Activated CD4-positive, alpha-beta T cell treated with anti-CD3 and anti-CD28 coated beads for 36 hours (primary cell): Measurements from ENCODE around the gene RNASE11. TPM values are rescaled to one million over a fixed set of nuclear protein-coding genes. Genes with fewer than 3 reads are reported as not detected.
"Not testable (repeated sequence)": the region's sequence is repeated elsewhere in the genome, so short reads cannot be mapped to it uniquely, and the experiment has no call there.

ENCODE experiments used
- ATAC-seq: fragments of 200-7000 bp; cut with Tn5 transposase; one replicate; pipeline ENCODE4 v1.10.0; 2021; ENCODE audit warnings: mild to moderate bottlenecking, moderate library complexity
- CTCF ChIA-PET: fragments of 350-600 bp; sonication (Branson Sonifier 250); formaldehyde crosslinking; loops from one replicate; lab custom pipeline; 2021; ENCODE audit warnings: antibody characterized with exemption; lab: Charles Lee
- POLR2A ChIA-PET: fragments of 350-600 bp; sonication (Branson Sonifier 250); formaldehyde crosslinking; loops from one replicate; lab custom pipeline; 2021; ENCODE audit warnings: antibody characterized with exemption, inconsistent platforms; lab: Charles Lee
- DNase-seq: peaks from one replicate; pipeline ENCODE4 v3.0.0-alpha.2; 2020
- H3K27ac Mint-ChIP-seq: one replicate; pipeline ENCODE4 v1.8.0; 2021; ENCODE audit warnings: mixed read lengths
- H3K27me3 Mint-ChIP-seq: one replicate; pipeline ENCODE4 v1.8.0; 2021; ENCODE audit warnings: mixed read lengths
- H3K36me3 Mint-ChIP-seq: one replicate; pipeline ENCODE4 v1.8.0; 2021; ENCODE audit warnings: low read depth, mixed read lengths
- H3K4me1 Mint-ChIP-seq: one replicate; pipeline ENCODE4 v1.8.0; 2021; ENCODE audit warnings: mixed read lengths
- H3K4me3 Mint-ChIP-seq: one replicate; pipeline ENCODE4 v1.8.0; 2021; ENCODE audit warnings: mild to moderate bottlenecking, moderate library complexity, mixed read lengths
- H3K9me3 Mint-ChIP-seq: one replicate; pipeline ENCODE4 v1.8.0; 2021; ENCODE audit warnings: low read depth, mixed read lengths
- intact Hi-C, 2 experiments: fragments of 100-400 bp; cut with DNase I in 1 of 2; cut with micrococcal nuclease in 1 of 2; formaldehyde crosslinking; loops; one replicate each; pipeline versions ENCODE4 v1.14.2 to v1.15.1; 2022 to 2024; cut with DNase I, micrococcal nuclease
- total RNA-seq, 2 experiments: library from RNA; stranded (reverse); gene quantifications; one replicate each; pipeline ENCODE4 v1.2.3, GENCODE V29; 2021

The RNASE11 gene
- total RNA-seq, 2 experiments from 2014 or later, result not detected

GRCh38 chr14:20578784-20579502 lies 8.9 kb downstream of the RNASE11 start:
- DNase-seq (no peak), ATAC-seq (no peak)
- intact Hi-C loops, result no loop called here
- H3K9me3 Mint-ChIP-seq, result no peaks in the 10 kb centered on the region
- no peaks in the 10 kb centered on the region for H3K4me1 Mint-ChIP-seq
- H3K36me3 Mint-ChIP-seq, result no peaks in the 10 kb centered on the region
- ChIA-PET POLR2A (no interaction called here), CTCF (no interaction called here)
- peaks cover 2% of the 10 kb centered on the region for H3K27me3 Mint-ChIP-seq
- H3K4me3 Mint-ChIP-seq, result no peak overlapping the region
- no peak overlapping the region for H3K27ac Mint-ChIP-seq

GRCh38 chr14:20578325-20578724 lies 9.5 kb downstream of the RNASE11 start:
- CTCF ChIA-PET, result no interaction called here
- Mint-ChIP-seq H3K4me3 (no peak overlapping the region), H3K9me3 (no peaks in the 10 kb centered on the region), H3K36me3 (no peaks in the 10 kb centered on the region), H3K27me3 (no peaks in the 10 kb centered on the region), H3K4me1 (no peaks in the 10 kb centered on the region), H3K27ac (no peak overlapping the region)
- POLR2A ChIA-PET, result no interaction called here
- intact Hi-C loops, result no loop called here
- ATAC-seq, result no peak
- no peak for DNase-seq

- intact Hi-C loops, H3K27me3 Mint-ChIP-seq, H3K9me3 Mint-ChIP-seq, H3K4me1 Mint-ChIP-seq, POLR2A ChIA-PET, H3K4me3 Mint-ChIP-seq, H3K27ac Mint-ChIP-seq, ATAC-seq, DNase-seq, H3K36me3 Mint-ChIP-seq, CTCF ChIA-PET: not testable (repeated sequence)
Observed at GRCh38 chr14:20572382-20572990, 15.3 kb downstream of the RNASE11 start.

GRCh38 chr14:20570720-20571119 lies 17.1 kb downstream of the RNASE11 start:
- H3K36me3 Mint-ChIP-seq, H3K27ac Mint-ChIP-seq, intact Hi-C loops, H3K4me3 Mint-ChIP-seq, DNase-seq, H3K27me3 Mint-ChIP-seq, H3K4me1 Mint-ChIP-seq, ATAC-seq, POLR2A ChIA-PET, H3K9me3 Mint-ChIP-seq: not testable (repeated sequence)
- CTCF ChIA-PET, result interaction anchor here (0.7 kb wide), 1 partner anchor 105 kb away, joined by 3 read pairs; no protein-coding TSS in a partner anchor

- intact Hi-C loops, CTCF ChIA-PET, ATAC-seq, H3K9me3 Mint-ChIP-seq, DNase-seq, H3K4me1 Mint-ChIP-seq, POLR2A ChIA-PET, H3K36me3 Mint-ChIP-seq, H3K27ac Mint-ChIP-seq, H3K4me3 Mint-ChIP-seq, H3K27me3 Mint-ChIP-seq: not testable (repeated sequence)
Observed at GRCh38 chr14:20569865-20570264, 17.9 kb downstream of the RNASE11 start.

- POLR2A ChIA-PET, result no interaction called here
- Mint-ChIP-seq H3K36me3 (no peaks in the 10 kb centered on the region), H3K27me3 (no peaks in the 10 kb centered on the region), H3K4me1 (peaks cover 8% of the 10 kb centered on the region), H3K4me3 (no peak overlapping the region), H3K27ac (no peak overlapping the region), H3K9me3 (peaks cover 4% of the 10 kb centered on the region)
- no peak for ATAC-seq
- CTCF ChIA-PET, result no interaction called here
- DNase-seq, result no peak
- intact Hi-C loops, result no loop called here
Observed at GRCh38 chr14:20569066-20569465, 18.7 kb downstream of the RNASE11 start.

GRCh38 chr14:20568393-20568792 lies 19.4 kb downstream of the RNASE11 start:
- DNase-seq (no peak), ATAC-seq (no peak)
- H3K36me3 Mint-ChIP-seq, result no peaks in the 10 kb centered on the region
- no peak overlapping the region for H3K4me3 Mint-ChIP-seq
- peaks cover 8% of the 10 kb centered on the region for H3K4me1 Mint-ChIP-seq
- H3K9me3 Mint-ChIP-seq, result peaks cover 4% of the 10 kb centered on the region
- no peak overlapping the region for H3K27ac Mint-ChIP-seq
- CTCF ChIA-PET, result no interaction called here
- H3K27me3 Mint-ChIP-seq, result no peaks in the 10 kb centered on the region
- intact Hi-C loops, result no loop called here
- POLR2A ChIA-PET, result no interaction called here

- H3K36me3 Mint-ChIP-seq, DNase-seq, CTCF ChIA-PET, H3K27me3 Mint-ChIP-seq, H3K4me3 Mint-ChIP-seq, H3K27ac Mint-ChIP-seq, POLR2A ChIA-PET, H3K4me1 Mint-ChIP-seq, intact Hi-C loops, ATAC-seq, H3K9me3 Mint-ChIP-seq: not testable (repeated sequence)
Observed at GRCh38 chr14:20567199-20567598, 20.6 kb downstream of the RNASE11 start.

- Mint-ChIP-seq H3K36me3 (no peaks in the 10 kb centered on the region), H3K9me3 (peaks cover 4% of the 10 kb centered on the region), H3K4me1 (peaks cover 8% of the 10 kb centered on the region), H3K4me3 (no peak overlapping the region), H3K27ac (no peak overlapping the region), H3K27me3 (no peaks in the 10 kb centered on the region)
- ATAC-seq (no peak), DNase-seq (no peak)
- ChIA-PET POLR2A (no interaction called here), CTCF (no interaction called here)
- intact Hi-C loops, result no loop called here
Observed at GRCh38 chr14:20564501-20564997, 23.3 kb downstream of the RNASE11 start.

GRCh38 chr14:20563971-20564370 lies 23.8 kb downstream of the RNASE11 start:
- POLR2A ChIA-PET, result no interaction called here
- Mint-ChIP-seq H3K27ac (no peak overlapping the region), H3K4me3 (no peak overlapping the region), H3K4me1 (peaks cover 8% of the 10 kb centered on the region), H3K9me3 (peaks cover 4% of the 10 kb centered on the region), H3K27me3 (no peaks in the 10 kb centered on the region), H3K36me3 (no peaks in the 10 kb centered on the region)
- intact Hi-C loops, result no loop called here
- CTCF ChIA-PET, result no interaction called here
- DNase-seq, result no peak
- ATAC-seq, result no peak

- CTCF ChIA-PET, result no interaction called here
Observed at GRCh38 chr14:20560961-20561360, 26.8 kb downstream of the RNASE11 start, which contains the start of gene RNASE9. Gene RNASE9, minus strand, starts transcription at chr14:20561047.

GRCh38 chr14:20559461-20559904 lies 28.3 kb downstream of the RNASE11 start:
- intact Hi-C loops, result no loop called here
- H3K4me3 Mint-ChIP-seq, result no peak overlapping the region
- ChIA-PET POLR2A (no interaction called here), CTCF (no interaction called here)
- no peaks in the 10 kb centered on the region for H3K27me3 Mint-ChIP-seq
- no peaks in the 10 kb centered on the region for H3K9me3 Mint-ChIP-seq
- no peaks in the 10 kb centered on the region for H3K4me1 Mint-ChIP-seq
- no peaks in the 10 kb centered on the region for H3K36me3 Mint-ChIP-seq
- no peak overlapping the region for H3K27ac Mint-ChIP-seq
- DNase-seq (no peak), ATAC-seq (no peak)

More at GRCh38 chr14:20560961-20561360, 26.8 kb downstream of the RNASE11 start, which contains the start of gene RNASE9:
- Mint-ChIP-seq H3K9me3 (no peaks in the 10 kb centered on the region), H3K27me3 (no peaks in the 10 kb centered on the region), H3K4me3 (no peak within 1 kb of the TSS), H3K4me1 (no peaks in the 10 kb centered on the region), H3K36me3 (no peaks in the 10 kb centered on the region), H3K27ac (no peak within 1 kb of the TSS)
- POLR2A ChIA-PET, result no interaction called here
- DNase-seq, result no peak
- intact Hi-C loops, result no loop called here
- ATAC-seq, result no peak
